Measurements from ENCODE around the gene SEMA5A. TPM values are rescaled to one million over a fixed set of nuclear protein-coding genes. Genes with fewer than 3 reads are reported as not detected.

The SEMA5A gene
- polyA plus RNA-seq, 1 donor from 2014 or later: 3.2 TPM

DNA sequence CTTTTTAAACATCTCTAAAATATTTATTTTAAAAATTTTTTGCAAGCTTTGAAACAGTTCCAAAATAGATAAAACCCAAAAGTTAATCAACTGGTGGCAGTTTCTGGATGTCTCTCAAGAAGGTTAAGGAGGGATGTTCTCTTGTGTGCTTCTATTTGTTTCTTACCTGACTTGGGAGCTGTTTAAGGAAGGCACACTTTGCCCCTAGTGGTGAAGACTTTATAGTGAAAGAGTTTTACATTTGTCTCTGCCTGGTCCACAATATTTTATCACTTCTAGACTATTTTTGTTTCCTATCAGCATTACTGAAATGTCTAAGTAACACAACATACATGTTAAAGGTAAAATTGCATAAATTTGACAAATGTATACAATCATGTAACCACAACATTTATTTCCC is 552.8 kb downstream of the SEMA5A start:
- no peak overlapping the region for H3K9ac ChIP-seq (ENCODE audit: low read length)
- H4K20me1 ChIP-seq (ENCODE audit: insufficient read depth): no peaks in the 10 kb centered on the region
- TF ChIP-seq, protein P1, sequence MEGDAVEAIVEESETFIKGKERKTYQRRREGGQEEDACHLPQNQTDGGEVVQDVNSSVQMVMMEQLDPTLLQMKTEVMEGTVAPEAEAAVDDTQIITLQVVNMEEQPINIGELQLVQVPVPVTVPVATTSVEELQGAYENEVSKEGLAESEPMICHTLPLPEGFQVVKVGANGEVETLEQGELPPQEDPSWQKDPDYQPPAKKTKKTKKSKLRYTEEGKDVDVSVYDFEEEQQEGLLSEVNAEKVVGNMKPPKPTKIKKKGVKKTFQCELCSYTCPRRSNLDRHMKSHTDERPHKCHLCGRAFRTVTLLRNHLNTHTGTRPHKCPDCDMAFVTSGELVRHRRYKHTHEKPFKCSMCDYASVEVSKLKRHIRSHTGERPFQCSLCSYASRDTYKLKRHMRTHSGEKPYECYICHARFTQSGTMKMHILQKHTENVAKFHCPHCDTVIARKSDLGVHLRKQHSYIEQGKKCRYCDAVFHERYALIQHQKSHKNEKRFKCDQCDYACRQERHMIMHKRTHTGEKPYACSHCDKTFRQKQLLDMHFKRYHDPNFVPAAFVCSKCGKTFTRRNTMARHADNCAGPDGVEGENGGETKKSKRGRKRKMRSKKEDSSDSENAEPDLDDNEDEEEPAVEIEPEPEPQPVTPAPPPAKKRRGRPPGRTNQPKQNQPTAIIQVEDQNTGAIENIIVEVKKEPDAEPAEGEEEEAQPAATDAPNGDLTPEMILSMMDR (IDR thresholded peaks at IDR 0.05; ENCODE audit: poor library complexity, severe bottlenecking): peak; percentile 30
- no peak for TF ChIP-seq RAD21 (conservative IDR thresholded peaks at IDR 0.05)
- no peak for TF ChIP-seq SMC3 (conservative IDR thresholded peaks at IDR 0.05; ENCODE audit: poor library complexity)
- H3K27ac ChIP-seq (ENCODE audit: low read length): no peak overlapping the region
- H3K4me2 ChIP-seq (ENCODE audit: low read length): no peak overlapping the region
- no peaks in the 10 kb centered on the region for H3K9me2 ChIP-seq (ENCODE audit: insufficient read depth, low read length)
- H3F3A ChIP-seq (ENCODE audit: insufficient read depth, low read length, poor library complexity, severe bottlenecking): no peaks in the 10 kb centered on the region
- no peaks in the 10 kb centered on the region for H3K36me3 ChIP-seq (ENCODE audit: insufficient read depth, low read length)
- H3K9me3 ChIP-seq (ENCODE audit: low read length): no peaks in the 10 kb centered on the region
- no peak overlapping the region for H2AFZ ChIP-seq (ENCODE audit: low read depth, low read length)
- H3K4me3 ChIP-seq (ENCODE audit: low read length): no peak overlapping the region
- no peaks in the 10 kb centered on the region for H3K79me2 ChIP-seq (replicated peaks; ENCODE audit: insufficient read depth, low read length)
- no peaks in the 10 kb centered on the region for H3K27me3 ChIP-seq (ENCODE audit: insufficient read depth, low read depth, low read length)

Small RNAs within 50 kb of the gene (small RNA-seq; reads per million reads assigned to genes)
- gene MIR4636 (4.0 to 5.6 (median 4.0) reads per million in 3 experiments), gene SNORD123 (27.7 to 55.7 (median 50.2) reads per million in 3 experiments)

Other genes with a start within 250 kb of the SEMA5A start
- 0.41 TPM in 1 of 2 replicates, not detected in the other for gene TAS2R1, start 84.3 kb upstream of the SEMA5A start, polyA plus RNA-seq